Spleen (tissue), 7 donors: ENCODE data around the gene RNF133.

Source experiments
- CTCF ChIP-seq, 11 experiments: fragments of 200-600 bp in 7 of 11; fragments of 450-650 bp in 4 of 11; sonication (generic) in 4 of 11; IDR thresholded peaks in 8 of 11; conservative IDR thresholded peaks in 3 of 11; 1 replicate in 7 of 11; 2 replicates in 4 of 11; pipeline versions ENCODE4 v1.4.0 to v1.8.0; 2016 to 2021; ENCODE audit warnings: antibody characterized with exemption in 11 of 11, inconsistent platforms in 4 of 11, mild to moderate bottlenecking in 1 of 11
- POLR2A ChIP-seq, 3 donors: fragments of 450-650 bp; IDR thresholded peaks; one replicate each; pipeline ENCODE4 v1.5.1; 2017; ENCODE audit warnings: antibody characterized with exemption in 3 of 3, mild to moderate bottlenecking in 1 of 3
- donor health status: DM: no; HTN: no; CAD: no; lungs with moderate emphysema.
- donor health status: DM: no; HTN: no; CAD: no.
- donor health status: DM: no; HTN: no; CAD: no.

DNA sequence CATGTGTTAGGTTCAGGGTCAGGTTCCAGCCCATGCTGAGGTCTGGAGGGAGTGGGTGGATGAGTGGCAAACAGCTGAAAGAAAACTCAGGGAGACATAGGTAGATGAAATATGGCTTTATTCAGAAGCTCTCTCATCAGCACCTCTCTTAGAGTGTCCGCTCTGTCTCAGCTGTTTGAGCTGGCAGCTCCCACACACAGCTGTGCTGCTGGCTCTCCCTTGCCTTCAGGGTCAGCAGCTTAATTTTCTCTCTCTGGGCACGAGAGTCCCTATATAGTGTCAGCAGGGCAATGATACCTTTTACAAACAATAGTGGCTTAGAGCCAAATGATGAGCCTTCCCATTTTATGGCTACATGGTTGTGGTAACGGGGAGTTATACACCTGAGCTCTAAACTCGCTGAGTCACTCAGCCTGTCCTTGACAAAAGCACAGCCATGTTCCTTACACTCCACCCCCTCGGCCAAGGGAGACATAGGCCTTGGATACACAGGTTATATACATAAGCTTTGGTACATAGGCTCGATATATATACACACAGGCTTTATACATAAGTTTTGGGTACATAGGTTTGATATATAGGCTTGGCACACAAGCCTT, 10.4 kb downstream of the RNF133 start:
- TF ChIP-seq CTCF (IDR thresholded peaks at IDR 0.05 in 8 of 11, conservative IDR thresholded peaks at IDR 0.05 in 3 of 11) (no peak), POLR2A (IDR thresholded peaks at IDR 0.05) (no peak)
